ENCODE measurements around the gene ADAMTS14. TPM values are rescaled to one million over a fixed set of nuclear protein-coding genes. Genes with fewer than 3 reads are reported as not detected.
A peak's percentile ranks its signal among the peaks of the same experiment; 100 is the strongest.

ADAMTS14 gene
- total RNA-seq, 1 donor from 2014 or later = 19.4 TPM

DNA sequence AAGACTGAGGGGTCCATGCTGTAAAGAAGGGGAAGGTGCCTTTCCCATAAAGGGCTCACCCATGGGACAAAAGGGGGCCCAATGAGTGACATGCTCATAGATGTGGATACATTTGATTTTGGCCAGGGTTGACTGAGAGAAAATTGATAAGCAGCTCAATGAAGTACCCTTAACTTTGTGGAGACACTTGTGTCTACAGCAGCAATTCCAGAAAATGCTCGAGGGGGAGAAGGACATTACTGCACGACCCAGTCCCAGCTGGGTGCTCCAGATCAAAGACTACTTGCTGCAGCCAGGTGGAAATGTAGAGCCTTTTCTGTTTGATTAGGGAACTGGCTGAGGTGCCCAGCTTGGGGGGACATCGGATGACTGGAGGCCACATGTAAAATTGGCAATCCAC, 22.2 kb upstream of the ADAMTS14 start:
- Histone ChIP-seq H4K20me1 (ENCODE audit: insufficient read depth, low read length) (no peaks in the 10 kb centered on the region), H3K27me3 (ENCODE audit: insufficient read depth, low read length) (no peaks in the 10 kb centered on the region), H3K36me3 (ENCODE audit: insufficient read depth, low read length) (no peaks in the 10 kb centered on the region), H3K9me3 (ENCODE audit: insufficient read depth, low read depth, low read length) (peaks cover 12% of the 10 kb centered on the region), H3K79me2 (ENCODE audit: insufficient read depth, low read length) (no peaks in the 10 kb centered on the region), H3K27ac (ENCODE audit: low read depth, low read length) (peak overlapping the region; percentile 20), H3K9ac (ENCODE audit: low read length) (no peak overlapping the region), H2AFZ (ENCODE audit: low read depth, low read length) (no peak overlapping the region), H3K4me1 (ENCODE audit: insufficient read depth, low read length) (peaks cover 21% of the 10 kb centered on the region), H3K4me3 (ENCODE audit: insufficient read depth, low read depth, low read length) (no peak overlapping the region), H3K4me2 (ENCODE audit: low read length) (peak overlapping the region; percentile 3)
- Mint-ChIP-seq H3K27me3 (ENCODE audit: low read depth, unreplicated experiment) (no peaks in the 10 kb centered on the region), H3K4me3 (ENCODE audit: unreplicated experiment) (no peak overlapping the region), H3K27ac (ENCODE audit: unreplicated experiment) (no peak overlapping the region), H3K36me3 (ENCODE audit: low read depth, unreplicated experiment) (peaks cover 4% of the 10 kb centered on the region), H3K4me1 (ENCODE audit: low read depth, unreplicated experiment) (peaks cover 15% of the 10 kb centered on the region), H3K9me3 (ENCODE audit: unreplicated experiment) (peaks cover 28% of the 10 kb centered on the region)
- DNase-seq (ENCODE audit: low read depth) (no peak), FAIRE-seq (no peak)
- TF ChIP-seq, protein P1, sequence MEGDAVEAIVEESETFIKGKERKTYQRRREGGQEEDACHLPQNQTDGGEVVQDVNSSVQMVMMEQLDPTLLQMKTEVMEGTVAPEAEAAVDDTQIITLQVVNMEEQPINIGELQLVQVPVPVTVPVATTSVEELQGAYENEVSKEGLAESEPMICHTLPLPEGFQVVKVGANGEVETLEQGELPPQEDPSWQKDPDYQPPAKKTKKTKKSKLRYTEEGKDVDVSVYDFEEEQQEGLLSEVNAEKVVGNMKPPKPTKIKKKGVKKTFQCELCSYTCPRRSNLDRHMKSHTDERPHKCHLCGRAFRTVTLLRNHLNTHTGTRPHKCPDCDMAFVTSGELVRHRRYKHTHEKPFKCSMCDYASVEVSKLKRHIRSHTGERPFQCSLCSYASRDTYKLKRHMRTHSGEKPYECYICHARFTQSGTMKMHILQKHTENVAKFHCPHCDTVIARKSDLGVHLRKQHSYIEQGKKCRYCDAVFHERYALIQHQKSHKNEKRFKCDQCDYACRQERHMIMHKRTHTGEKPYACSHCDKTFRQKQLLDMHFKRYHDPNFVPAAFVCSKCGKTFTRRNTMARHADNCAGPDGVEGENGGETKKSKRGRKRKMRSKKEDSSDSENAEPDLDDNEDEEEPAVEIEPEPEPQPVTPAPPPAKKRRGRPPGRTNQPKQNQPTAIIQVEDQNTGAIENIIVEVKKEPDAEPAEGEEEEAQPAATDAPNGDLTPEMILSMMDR (IDR thresholded peaks at IDR 0.05; ENCODE audit: insufficient read depth, low read depth, low read length) = no peak
- no peak for TF ChIP-seq EZH2 (IDR thresholded peaks at IDR 0.05; ENCODE audit: insufficient read depth, low read length)

DNA sequence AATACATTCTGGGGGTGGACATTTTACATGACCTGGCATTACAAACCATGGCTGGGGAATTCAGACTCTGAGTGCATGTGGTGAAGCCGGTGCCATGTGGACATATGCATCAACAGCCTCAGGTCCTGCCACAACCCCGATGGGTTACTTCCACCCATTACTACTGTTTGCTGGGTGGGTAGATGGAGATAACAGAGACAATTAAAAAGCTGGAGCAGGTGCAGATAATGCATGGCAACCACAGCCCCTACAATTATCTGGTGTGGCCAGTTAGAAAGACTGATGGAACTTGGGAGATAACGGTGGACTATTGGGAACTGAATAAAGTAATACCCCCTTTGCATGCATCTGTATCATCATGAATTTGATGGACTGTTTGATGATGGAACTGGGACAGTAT, 21.6 kb upstream of the ADAMTS14 start:
- no peaks in the 10 kb centered on the region for H3K36me3 ChIP-seq (ENCODE audit: insufficient read depth, low read length)
- Mint-ChIP-seq H3K4me1 (ENCODE audit: low read depth, unreplicated experiment) (peaks cover 20% of the 10 kb centered on the region), H3K36me3 (ENCODE audit: low read depth, unreplicated experiment) (peaks cover 4% of the 10 kb centered on the region), H3K9me3 (ENCODE audit: unreplicated experiment) (peaks cover 28% of the 10 kb centered on the region), H3K27me3 (ENCODE audit: low read depth, unreplicated experiment) (no peaks in the 10 kb centered on the region), H3K27ac (ENCODE audit: unreplicated experiment) (no peak overlapping the region), H3K4me3 (ENCODE audit: unreplicated experiment) (no peak overlapping the region)
- no peak for TF ChIP-seq EZH2 (IDR thresholded peaks at IDR 0.05; ENCODE audit: insufficient read depth, low read length)
- TF ChIP-seq, protein P1 (IDR thresholded peaks at IDR 0.05; ENCODE audit: insufficient read depth, low read depth, low read length) = no peak
- H3K27ac ChIP-seq (ENCODE audit: low read depth, low read length) = no peak overlapping the region
- no peak overlapping the region for H3K4me2 ChIP-seq (ENCODE audit: low read length)
- H3K9me3 ChIP-seq (ENCODE audit: insufficient read depth, low read depth, low read length) = peaks cover 12% of the 10 kb centered on the region
- H3K9ac ChIP-seq (ENCODE audit: low read length) = no peak overlapping the region
- H3K4me1 ChIP-seq (ENCODE audit: insufficient read depth, low read length) = peaks cover 24% of the 10 kb centered on the region
- no peak for DNase-seq (ENCODE audit: low read depth)
- no peak for FAIRE-seq
- H3K27me3 ChIP-seq (ENCODE audit: insufficient read depth, low read length) = no peaks in the 10 kb centered on the region
- no peaks in the 10 kb centered on the region for H4K20me1 ChIP-seq (ENCODE audit: insufficient read depth, low read length)
- no peak overlapping the region for H2AFZ ChIP-seq (ENCODE audit: low read depth, low read length)
- no peak overlapping the region for H3K4me3 ChIP-seq (ENCODE audit: insufficient read depth, low read depth, low read length)
- H3K79me2 ChIP-seq (ENCODE audit: insufficient read depth, low read length) = no peaks in the 10 kb centered on the region

DNA sequence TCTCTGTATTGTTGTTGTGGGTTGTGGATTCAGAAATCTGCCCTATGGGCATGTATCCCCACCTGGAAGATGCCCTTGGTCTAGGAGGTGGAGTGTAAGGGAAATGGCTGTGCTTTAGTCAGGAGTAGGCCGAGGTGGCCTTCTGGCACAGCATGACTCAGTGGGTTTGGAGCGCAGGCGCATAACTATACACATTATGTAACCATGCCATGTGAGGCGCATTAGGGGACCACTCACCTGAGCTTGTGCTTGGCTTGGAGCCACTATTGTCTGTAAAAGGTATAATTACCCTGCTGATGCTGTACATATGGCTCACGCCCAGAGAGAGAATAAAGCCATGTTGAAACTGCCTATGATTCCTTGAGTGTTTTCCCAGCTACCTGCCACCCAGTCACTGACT, 20.6 kb upstream of the ADAMTS14 start:
- Histone ChIP-seq H3K36me3 (ENCODE audit: insufficient read depth, low read length) (no peaks in the 10 kb centered on the region), H3K4me2 (ENCODE audit: low read length) (no peak overlapping the region), H2AFZ (ENCODE audit: low read depth, low read length) (no peak overlapping the region), H3K9ac (ENCODE audit: low read length) (no peak overlapping the region), H3K27ac (ENCODE audit: low read depth, low read length) (no peak overlapping the region), H3K4me1 (ENCODE audit: insufficient read depth, low read length) (peaks cover 32% of the 10 kb centered on the region), H4K20me1 (ENCODE audit: insufficient read depth, low read length) (no peaks in the 10 kb centered on the region), H3K27me3 (ENCODE audit: insufficient read depth, low read length) (no peaks in the 10 kb centered on the region), H3K9me3 (ENCODE audit: insufficient read depth, low read depth, low read length) (peaks cover 12% of the 10 kb centered on the region), H3K79me2 (ENCODE audit: insufficient read depth, low read length) (no peaks in the 10 kb centered on the region), H3K4me3 (ENCODE audit: insufficient read depth, low read depth, low read length) (no peak overlapping the region)
- no peak for FAIRE-seq
- DNase-seq (ENCODE audit: low read depth) = no peak
- Mint-ChIP-seq H3K27ac (ENCODE audit: unreplicated experiment) (no peak overlapping the region), H3K4me3 (ENCODE audit: unreplicated experiment) (no peak overlapping the region), H3K9me3 (ENCODE audit: unreplicated experiment) (peaks cover 28% of the 10 kb centered on the region), H3K36me3 (ENCODE audit: low read depth, unreplicated experiment) (peaks cover 4% of the 10 kb centered on the region), H3K27me3 (ENCODE audit: low read depth, unreplicated experiment) (no peaks in the 10 kb centered on the region), H3K4me1 (ENCODE audit: low read depth, unreplicated experiment) (peaks cover 29% of the 10 kb centered on the region)
- no peak for TF ChIP-seq EZH2 (IDR thresholded peaks at IDR 0.05; ENCODE audit: insufficient read depth, low read length)
- TF ChIP-seq, protein P1 (IDR thresholded peaks at IDR 0.05; ENCODE audit: insufficient read depth, low read depth, low read length) = no peak

All from astrocyte (in vitro differentiated cells and primary cell).